Endothelial cell of umbilical vein (primary cell): ENCODE measurements around the gene BCAS3.

ENCODE experiments used
- CTCF ChIP-seq, 2 donors: IDR thresholded peaks; 1 replicate in 1 of 2; 2 replicates in 1 of 2; pipeline ENCODE4 v1.5.1; 2011; ENCODE audit warnings: low read length in 2 of 2, mild to moderate bottlenecking in 2 of 2, moderate library complexity in 2 of 2, control low read depth in 1 of 2, inconsistent platforms in 1 of 2, low read depth in 1 of 2; ENCODE audit not compliant: insufficient read depth in 1 of 2; ENCODE audit errors: extremely low read depth in 1 of 2
- FOS ChIP-seq: IDR thresholded peaks from 2 replicates; pipeline ENCODE4 v1.6.1; 2011; ENCODE audit warnings: mild to moderate bottlenecking, low read length, moderate library complexity, borderline replicate concordance; ENCODE audit not compliant: insufficient read depth
- GATA2 ChIP-seq: IDR thresholded peaks from 2 replicates; pipeline ENCODE4 v1.7.0; 2011; ENCODE audit warnings: low read depth, mild to moderate bottlenecking, moderate library complexity, mixed read lengths, low read length; ENCODE audit not compliant: insufficient read length, insufficient read depth
- MYC ChIP-seq: IDR thresholded peaks from one replicate; pipeline ENCODE4 v1.6.1; 2011; ENCODE audit warnings: mild to moderate bottlenecking, low read depth, low read length
- POLR2A ChIP-seq: IDR thresholded peaks from 2 replicates; pipeline ENCODE4 v1.6.1; 2012; ENCODE audit warnings: low read depth, mild to moderate bottlenecking, control low read depth, low read length
- POLR2AphosphoS5 ChIP-seq: IDR thresholded peaks from 2 replicates; pipeline ENCODE4 v1.6.1; 2012; ENCODE audit warnings: low read depth, mild to moderate bottlenecking, control low read depth, low read length, moderate library complexity; ENCODE audit not compliant: insufficient read depth

- TF ChIP-seq CTCF (IDR thresholded peaks at IDR 0.05; ENCODE audit: extremely low read depth in 1 of 2, insufficient read depth in 1 of 2, low read depth in 1 of 2, low read length in 2 of 2) (no peak), POLR2A (no peak), FOS (no peak), POLR2AphosphoS5 (no peak), MYC (no peak), GATA2 (no peak)
Observed at GRCh38 chr17:60968266-60968665, 290.6 kb downstream of the BCAS3 start.
